ENCODE measurements around the gene DYNC1H1. TPM values are rescaled to one million over a fixed set of nuclear protein-coding genes. Genes with fewer than 3 reads are reported as not detected.

The DYNC1H1 gene
- total RNA-seq, 4 donors from 2014 or later = 556 to 753 (median 634) TPM

DNA sequence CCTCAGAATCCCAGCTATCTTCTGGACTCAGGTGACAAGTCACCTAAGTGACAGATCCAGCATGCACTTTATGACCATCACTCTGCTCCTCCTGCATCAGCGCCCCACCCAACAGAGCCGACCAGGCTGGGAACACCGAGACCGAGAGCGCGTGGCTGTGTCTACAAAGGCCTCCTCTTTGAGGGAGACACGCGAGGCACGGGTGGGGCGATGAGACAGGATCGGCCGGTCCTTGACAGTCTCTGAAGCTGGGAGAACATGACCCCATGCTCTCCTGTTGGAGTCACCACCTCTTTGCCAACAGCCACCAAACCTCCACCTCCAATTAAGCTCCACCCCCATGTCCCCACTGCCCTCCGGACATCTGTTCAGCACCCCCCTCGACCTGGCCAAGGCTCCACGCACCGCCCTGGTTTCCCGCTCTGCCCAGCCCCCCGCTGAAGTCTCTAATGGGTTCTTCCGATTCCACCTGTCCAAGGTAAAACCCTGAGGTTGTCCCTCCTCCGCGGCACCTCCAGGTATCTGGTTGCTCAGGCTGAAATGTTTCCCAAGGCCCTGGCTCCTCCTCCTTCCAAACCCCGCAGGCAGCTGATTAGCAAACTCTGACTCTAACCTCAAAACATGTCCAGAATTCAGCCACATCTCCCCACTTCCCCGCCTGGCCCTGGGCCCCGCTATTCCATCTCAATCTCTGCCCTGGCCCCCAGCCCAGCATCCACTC lies 91.0 kb downstream of the DYNC1H1 start:
- no peaks in the 10 kb centered on the region for H3K9me3 ChIP-seq
- no peaks in the 10 kb centered on the region for H3K4me1 ChIP-seq
- H3K4me3 ChIP-seq = no peak overlapping the region
- WGBS = 66% methylated on average over 23 of the region's 24 CpGs
- TF ChIP-seq, protein P1, sequence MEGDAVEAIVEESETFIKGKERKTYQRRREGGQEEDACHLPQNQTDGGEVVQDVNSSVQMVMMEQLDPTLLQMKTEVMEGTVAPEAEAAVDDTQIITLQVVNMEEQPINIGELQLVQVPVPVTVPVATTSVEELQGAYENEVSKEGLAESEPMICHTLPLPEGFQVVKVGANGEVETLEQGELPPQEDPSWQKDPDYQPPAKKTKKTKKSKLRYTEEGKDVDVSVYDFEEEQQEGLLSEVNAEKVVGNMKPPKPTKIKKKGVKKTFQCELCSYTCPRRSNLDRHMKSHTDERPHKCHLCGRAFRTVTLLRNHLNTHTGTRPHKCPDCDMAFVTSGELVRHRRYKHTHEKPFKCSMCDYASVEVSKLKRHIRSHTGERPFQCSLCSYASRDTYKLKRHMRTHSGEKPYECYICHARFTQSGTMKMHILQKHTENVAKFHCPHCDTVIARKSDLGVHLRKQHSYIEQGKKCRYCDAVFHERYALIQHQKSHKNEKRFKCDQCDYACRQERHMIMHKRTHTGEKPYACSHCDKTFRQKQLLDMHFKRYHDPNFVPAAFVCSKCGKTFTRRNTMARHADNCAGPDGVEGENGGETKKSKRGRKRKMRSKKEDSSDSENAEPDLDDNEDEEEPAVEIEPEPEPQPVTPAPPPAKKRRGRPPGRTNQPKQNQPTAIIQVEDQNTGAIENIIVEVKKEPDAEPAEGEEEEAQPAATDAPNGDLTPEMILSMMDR (IDR thresholded peaks at IDR 0.05) = no peak
- no peak for TF ChIP-seq POLR2AphosphoS5 (IDR thresholded peaks at IDR 0.05)
- TF ChIP-seq POLR2A (IDR thresholded peaks at IDR 0.05) = no peak
- no peak for TF ChIP-seq EP300 (IDR thresholded peaks at IDR 0.05)
- H3K27me3 ChIP-seq = no peaks in the 10 kb centered on the region
- DNase-seq (ENCODE audit: low spot score in 2 of 2) = no peak
- peaks cover 34% of the 10 kb centered on the region for H3K36me3 ChIP-seq
- no peak overlapping the region for H3K27ac ChIP-seq

GRCh38 chr14:102056694-102057442 lies 92.5 kb downstream of the DYNC1H1 start:
- peaks cover 19% of the 10 kb centered on the region for H3K36me3 ChIP-seq
- DNase-seq (ENCODE audit: low spot score in 2 of 2) = no peak
- TF ChIP-seq POLR2A (IDR thresholded peaks at IDR 0.05) (no peak), POLR2AphosphoS5 (IDR thresholded peaks at IDR 0.05) (no peak), EP300 (IDR thresholded peaks at IDR 0.05) (no peak)
- TF ChIP-seq, protein P1 (IDR thresholded peaks at IDR 0.05) = no peak
- no peaks in the 10 kb centered on the region for H3K9me3 ChIP-seq
- H3K27ac ChIP-seq = no peak overlapping the region
- 85% methylated on average over 31 of the region's 31 CpGs for WGBS
- no peak overlapping the region for H3K4me3 ChIP-seq
- H3K27me3 ChIP-seq = no peaks in the 10 kb centered on the region
- no peaks in the 10 kb centered on the region for H3K4me1 ChIP-seq

DNA sequence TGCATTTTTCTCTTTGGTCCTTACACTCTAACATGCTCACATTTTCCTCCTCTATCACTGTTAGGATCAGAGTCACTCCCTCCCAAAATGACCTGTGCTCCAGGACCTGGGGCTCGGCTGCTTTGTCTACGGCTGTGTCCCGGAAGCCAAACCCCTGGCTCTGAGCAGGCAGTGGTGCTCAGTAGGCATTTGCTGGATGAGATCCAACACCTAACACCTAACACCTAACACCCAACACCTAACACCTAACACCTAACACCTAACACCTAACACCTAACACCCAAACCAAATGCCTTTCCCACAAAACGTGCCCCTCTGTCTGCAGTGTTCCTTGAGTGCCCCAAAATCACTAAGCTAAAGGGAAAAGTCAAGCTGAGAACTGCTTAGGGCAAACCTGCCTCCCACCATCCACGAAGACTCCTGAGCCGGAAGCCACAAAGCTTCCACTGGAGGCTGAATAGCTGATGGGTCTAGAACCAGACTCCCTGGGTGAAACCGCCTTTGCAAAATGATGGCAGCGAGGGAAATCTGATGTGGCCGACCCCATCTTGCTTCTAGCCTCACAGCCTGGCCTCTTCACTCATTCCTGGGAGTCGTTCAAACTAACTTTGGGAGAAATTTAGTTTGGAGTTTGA lies 93.2 kb downstream of the DYNC1H1 start:
- Histone ChIP-seq H3K27ac (no peak overlapping the region), H3K9me3 (no peaks in the 10 kb centered on the region), H3K4me1 (peaks cover under 1% of the 10 kb centered on the region), H3K36me3 (peaks cover 12% of the 10 kb centered on the region), H3K27me3 (no peaks in the 10 kb centered on the region), H3K4me3 (no peak overlapping the region)
- no peak for DNase-seq (ENCODE audit: low spot score in 2 of 2)
- 66% methylated on average over 10 of the region's 10 CpGs for WGBS
- TF ChIP-seq POLR2AphosphoS5 (IDR thresholded peaks at IDR 0.05) = no peak
- TF ChIP-seq EP300 (IDR thresholded peaks at IDR 0.05) = no peak
- TF ChIP-seq, protein P1 (IDR thresholded peaks at IDR 0.05) = no peak
- TF ChIP-seq POLR2A (IDR thresholded peaks at IDR 0.05) = no peak

GRCh38 chr14:102058146-102058545 lies 93.8 kb downstream of the DYNC1H1 start:
- Histone ChIP-seq H3K9me3 (no peaks in the 10 kb centered on the region), H3K27ac (no peak overlapping the region), H3K27me3 (no peaks in the 10 kb centered on the region), H3K4me3 (no peak overlapping the region), H3K36me3 (peaks cover 6% of the 10 kb centered on the region), H3K4me1 (peaks cover 6% of the 10 kb centered on the region)
- no peak for DNase-seq (ENCODE audit: low spot score in 2 of 2)
- WGBS = 70% methylated on average over 7 of the region's 7 CpGs
- TF ChIP-seq, protein P1 (IDR thresholded peaks at IDR 0.05) = no peak
- TF ChIP-seq POLR2A (IDR thresholded peaks at IDR 0.05) = no peak

DNA sequence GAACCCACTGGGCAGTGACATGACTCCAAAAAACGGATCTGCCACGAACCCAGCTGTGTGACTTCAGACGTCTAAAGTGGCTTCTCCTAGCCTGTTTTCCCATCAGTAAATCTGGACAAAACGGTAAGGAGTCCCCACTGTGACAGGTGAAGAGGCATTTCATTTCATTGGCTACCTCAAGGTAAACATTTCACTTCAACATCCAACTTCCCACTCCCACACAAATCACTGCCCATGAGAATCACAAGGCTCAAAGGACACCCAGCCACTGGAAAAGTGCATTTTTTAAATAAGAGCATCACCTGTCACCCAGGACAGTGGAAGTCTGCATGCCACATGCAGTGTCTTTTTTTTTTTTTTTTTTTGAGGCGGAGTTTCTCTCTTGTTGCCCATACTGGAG lies 94.6 kb downstream of the DYNC1H1 start:
- no peaks in the 10 kb centered on the region for H3K9me3 ChIP-seq
- H3K27me3 ChIP-seq = no peaks in the 10 kb centered on the region
- peaks cover 12% of the 10 kb centered on the region for H3K4me1 ChIP-seq
- DNase-seq (ENCODE audit: low spot score in 2 of 2) = no peak
- no peak overlapping the region for H3K27ac ChIP-seq
- H3K4me3 ChIP-seq = no peak overlapping the region
- peaks cover 2% of the 10 kb centered on the region for H3K36me3 ChIP-seq
- no peak for TF ChIP-seq EP300 (IDR thresholded peaks at IDR 0.05)
- TF ChIP-seq, protein P1 (IDR thresholded peaks at IDR 0.05) = no peak
- no peak for TF ChIP-seq POLR2AphosphoS5 (IDR thresholded peaks at IDR 0.05)
- TF ChIP-seq POLR2A (IDR thresholded peaks at IDR 0.05) = no peak
- WGBS = 64% methylated on average over 5 of the region's 5 CpGs
